ENCODE results near the gene MTHFD2L.

The MTHFD2L gene

GRCh38 chr4:74133786-74134499 lies 24.0 kb upstream of the MTHFD2L start:
- DNase-seq: peak; percentile 48 to 52

GRCh38 chr4:74134500-74134852 lies 23.4 kb upstream of the MTHFD2L start:
- no peak for DNase-seq

GRCh38 chr4:74146581-74147129 lies 11.3 kb upstream of the MTHFD2L start:
- no peak for DNase-seq

- DNase-seq: no peak
Observed at GRCh38 chr4:74148205-74148604, 9.7 kb upstream of the MTHFD2L start.

- no peak for DNase-seq
Observed at GRCh38 chr4:74152836-74153235, 5.1 kb upstream of the MTHFD2L start.

- DNase-seq: no peak
Observed at GRCh38 chr4:74156521-74156920, 1.4 kb upstream of the MTHFD2L start.

GRCh38 chr4:74157154-74157553 lies 764 bp upstream of the MTHFD2L start:
- DNase-seq: no peak

- DNase-seq: peak in 1 of 2 experiments; percentile 36
Observed at GRCh38 chr4:74158466-74159142, 686 bp downstream of the MTHFD2L start.

- no peak for DNase-seq
Observed at GRCh38 chr4:74159143-74159709, 1.3 kb downstream of the MTHFD2L start.

- no peak for DNase-seq
Observed at GRCh38 chr4:74161666-74162450, 3.9 kb downstream of the MTHFD2L start.

- no peak for DNase-seq
Observed at GRCh38 chr4:74166135-74166534, 8.2 kb downstream of the MTHFD2L start.

GRCh38 chr4:74166818-74167217 lies 8.9 kb downstream of the MTHFD2L start:
- no peak for DNase-seq

GRCh38 chr4:74167585-74167984 lies 9.7 kb downstream of the MTHFD2L start:
- no peak for DNase-seq

GRCh38 chr4:74168841-74169240 lies 10.9 kb downstream of the MTHFD2L start:
- no peak for DNase-seq

- no peak for DNase-seq
Observed at GRCh38 chr4:74173321-74173720, 15.4 kb downstream of the MTHFD2L start.

- DNase-seq: no peak
Observed at GRCh38 chr4:74174421-74174820, 16.5 kb downstream of the MTHFD2L start.

GRCh38 chr4:74174941-74175340 lies 17.0 kb downstream of the MTHFD2L start:
- DNase-seq: no peak

GRCh38 chr4:74175379-74175778 lies 17.5 kb downstream of the MTHFD2L start:
- no peak for DNase-seq

- DNase-seq: no peak
Observed at GRCh38 chr4:74178798-74179197, 20.9 kb downstream of the MTHFD2L start.

- no peak for DNase-seq
Observed at GRCh38 chr4:74181219-74181618, 23.3 kb downstream of the MTHFD2L start.

GRCh38 chr4:74188912-74189311 lies 31.0 kb downstream of the MTHFD2L start:
- no peak for DNase-seq

GRCh38 chr4:74189331-74190043 lies 31.6 kb downstream of the MTHFD2L start:
- no peak for DNase-seq

GRCh38 chr4:74190332-74190731 lies 32.4 kb downstream of the MTHFD2L start:
- DNase-seq: no peak
